ENCODE measurements around the gene MYO9B. TPM values are rescaled to one million over a fixed set of nuclear protein-coding genes. Genes with fewer than 3 reads are reported as not detected.
"Not testable (repeated sequence)": the region's sequence is repeated elsewhere in the genome, so short reads cannot be mapped to it uniquely, and the experiment has no call there.

MYO9B gene
- total and polyA plus RNA-seq, 10 donors: 70.5 to 329 (median 256) TPM

DNA sequence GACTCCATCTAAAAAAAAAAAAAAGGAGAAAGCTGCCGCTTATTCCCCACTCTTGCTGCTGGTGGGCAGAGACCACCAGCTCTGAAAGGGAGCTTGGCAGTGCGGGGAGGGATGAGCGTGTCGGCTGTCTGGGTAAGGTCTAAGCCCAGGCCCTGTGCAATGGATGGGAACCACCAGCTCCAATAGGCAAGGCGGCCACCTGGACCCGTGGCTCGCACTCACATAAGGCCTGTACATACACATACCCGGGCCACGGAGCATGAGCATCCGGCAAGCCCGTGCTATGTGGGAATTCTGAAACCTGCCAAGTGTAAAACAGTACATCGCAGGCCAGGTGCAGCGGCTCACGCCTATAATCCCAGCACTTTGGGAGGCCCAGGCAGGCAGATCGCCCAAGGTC lies 83.0 kb downstream of the MYO9B start:
- H3K4me1 ChIP-seq: peaks cover 0 to 16% (median 0%) of the 10 kb centered on the region in 6 donors
- DNase-seq: no peak
- intact Hi-C loops (cut with DNase I; ENCODE audit: low total_unique reads): no loop called here
- no peak overlapping the region for H3K27ac ChIP-seq
- H3K27me3 ChIP-seq (replicated peaks in 1 of 7): no peaks in the 10 kb centered on the region
- 88 to 98% (median 94%) methylated on average over 12 to 15 of the region's 15 CpGs for WGBS, 5 donors
- no peak overlapping the region for H3K4me3 ChIP-seq
- peaks cover 0 to 9% (median 2%) of the 10 kb centered on the region in 8 donors for H3K9me3 ChIP-seq
- H3K36me3 ChIP-seq: peaks cover 12 to 100% (median 99%) of the 10 kb centered on the region in 6 donors
- peak in 1 of 3 donors; percentile 54 for TF ChIP-seq POLR2AphosphoS5 (IDR thresholded peaks at IDR 0.05)
- TF ChIP-seq, protein P1, sequence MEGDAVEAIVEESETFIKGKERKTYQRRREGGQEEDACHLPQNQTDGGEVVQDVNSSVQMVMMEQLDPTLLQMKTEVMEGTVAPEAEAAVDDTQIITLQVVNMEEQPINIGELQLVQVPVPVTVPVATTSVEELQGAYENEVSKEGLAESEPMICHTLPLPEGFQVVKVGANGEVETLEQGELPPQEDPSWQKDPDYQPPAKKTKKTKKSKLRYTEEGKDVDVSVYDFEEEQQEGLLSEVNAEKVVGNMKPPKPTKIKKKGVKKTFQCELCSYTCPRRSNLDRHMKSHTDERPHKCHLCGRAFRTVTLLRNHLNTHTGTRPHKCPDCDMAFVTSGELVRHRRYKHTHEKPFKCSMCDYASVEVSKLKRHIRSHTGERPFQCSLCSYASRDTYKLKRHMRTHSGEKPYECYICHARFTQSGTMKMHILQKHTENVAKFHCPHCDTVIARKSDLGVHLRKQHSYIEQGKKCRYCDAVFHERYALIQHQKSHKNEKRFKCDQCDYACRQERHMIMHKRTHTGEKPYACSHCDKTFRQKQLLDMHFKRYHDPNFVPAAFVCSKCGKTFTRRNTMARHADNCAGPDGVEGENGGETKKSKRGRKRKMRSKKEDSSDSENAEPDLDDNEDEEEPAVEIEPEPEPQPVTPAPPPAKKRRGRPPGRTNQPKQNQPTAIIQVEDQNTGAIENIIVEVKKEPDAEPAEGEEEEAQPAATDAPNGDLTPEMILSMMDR (IDR thresholded peaks at IDR 0.05 in 8 of 11, conservative IDR thresholded peaks at IDR 0.05 in 3 of 11): no peak
- no peak for TF ChIP-seq POLR2A (IDR thresholded peaks at IDR 0.05)

DNA sequence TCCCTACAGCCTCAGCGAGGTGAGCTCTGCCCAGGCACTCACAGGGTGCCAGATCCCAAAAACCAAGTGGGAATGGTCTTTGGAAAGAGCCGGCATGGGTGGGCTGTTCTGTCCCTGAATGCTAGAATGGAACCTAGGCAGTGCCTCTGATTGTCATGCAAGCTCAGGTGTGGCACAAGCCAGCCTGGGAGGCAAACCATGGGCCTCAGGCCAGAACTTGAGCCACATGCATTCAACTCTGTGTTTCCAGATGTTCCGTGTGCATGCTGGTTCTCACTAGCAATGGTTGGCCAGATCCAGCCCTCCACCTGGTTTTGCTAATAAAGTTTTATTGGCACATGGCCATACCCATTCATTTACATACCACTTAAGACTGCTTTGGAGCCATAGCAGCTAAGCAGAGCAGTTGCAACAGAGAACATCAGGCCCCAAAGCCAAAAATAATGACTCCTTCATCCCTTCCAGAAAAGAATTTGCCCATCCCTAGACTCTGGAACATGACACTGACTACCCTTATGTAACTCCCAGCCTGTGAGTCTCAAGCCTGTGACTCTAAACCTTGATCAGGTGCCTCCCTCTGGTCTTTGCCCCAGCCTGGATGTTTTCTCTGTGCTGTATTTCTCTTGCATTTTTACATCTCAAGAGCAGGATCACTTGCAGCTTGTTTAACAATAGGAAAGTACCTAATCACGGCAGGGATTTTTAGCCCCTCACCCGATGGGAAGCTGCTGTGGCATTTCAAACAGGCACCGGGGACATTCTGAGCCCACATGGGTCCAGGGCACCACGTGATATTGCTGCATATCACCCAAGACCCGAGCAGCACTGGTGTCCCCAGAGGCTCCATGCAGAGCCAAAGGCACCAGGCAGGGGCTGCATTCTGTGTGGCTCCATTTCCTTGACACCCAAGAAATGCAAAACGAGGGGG lies 84.2 kb downstream of the MYO9B start:
- intact Hi-C loops (cut with DNase I; ENCODE audit: low total_unique reads): no loop called here
- Histone ChIP-seq H3K27me3 (replicated peaks in 1 of 7) (no peaks in the 10 kb centered on the region), H3K9me3 (peaks cover 0 to 10% (median 4%) of the 10 kb centered on the region in 8 donors), H3K36me3 (peaks cover 12 to 100% (median 99%) of the 10 kb centered on the region in 6 donors), H3K4me3 (no peak overlapping the region), H3K4me1 (peaks cover 0 to 16% (median 0%) of the 10 kb centered on the region in 6 donors), H3K27ac (peak overlapping the region in 1 of 8 donors; percentile 8)
- DNase-seq: no peak
- TF ChIP-seq POLR2AphosphoS5 (IDR thresholded peaks at IDR 0.05) (no peak), POLR2A (IDR thresholded peaks at IDR 0.05) (no peak)
- TF ChIP-seq, protein P1 (IDR thresholded peaks at IDR 0.05 in 8 of 11, conservative IDR thresholded peaks at IDR 0.05 in 3 of 11): no peak
- 75 to 92% (median 83%) methylated on average over 9 of the region's 9 CpGs for WGBS, 5 donors

- H3K4me3 ChIP-seq: no peak overlapping the region
- peaks cover 0 to 16% (median 0%) of the 10 kb centered on the region in 6 donors for H3K4me1 ChIP-seq
- peaks cover 12 to 100% (median 99%) of the 10 kb centered on the region in 6 donors for H3K36me3 ChIP-seq
- TF ChIP-seq POLR2AphosphoS5 (IDR thresholded peaks at IDR 0.05) (no peak), POLR2A (IDR thresholded peaks at IDR 0.05) (no peak)
- TF ChIP-seq, protein P1 (IDR thresholded peaks at IDR 0.05 in 8 of 11, conservative IDR thresholded peaks at IDR 0.05 in 3 of 11): no peak
- no peak for DNase-seq
- WGBS, 5 donors: 82 to 95% (median 92%) methylated on average over 17 to 18 of the region's 18 CpGs
- H3K27me3 ChIP-seq (replicated peaks in 1 of 7): no peaks in the 10 kb centered on the region
- peaks cover 0 to 10% (median 4%) of the 10 kb centered on the region in 8 donors for H3K9me3 ChIP-seq
- intact Hi-C loops (cut with DNase I; ENCODE audit: low total_unique reads): no loop called here
- H3K27ac ChIP-seq: no peak overlapping the region
These were observed 85.3 kb downstream of the MYO9B start for GRCh38 chr19:17160908-17161307.

DNA sequence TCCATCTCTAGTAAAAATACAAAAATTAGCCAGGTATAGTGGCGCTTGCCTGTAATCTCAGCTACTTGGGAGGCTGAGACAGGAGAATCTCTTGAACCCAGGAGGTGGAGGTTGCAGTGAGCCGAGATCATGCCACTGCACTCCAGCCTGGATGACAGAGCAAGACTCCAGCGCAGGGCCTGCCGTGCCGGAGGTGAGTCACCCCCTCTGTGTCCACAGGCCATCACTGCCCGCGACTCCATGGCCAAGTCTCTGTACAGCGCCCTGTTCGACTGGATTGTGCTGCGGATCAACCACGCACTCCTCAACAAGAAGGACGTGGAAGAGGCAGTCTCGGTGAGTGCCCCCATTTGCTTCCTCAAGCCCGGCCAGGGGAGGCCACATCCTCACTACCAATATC lies 86.6 kb downstream of the MYO9B start:
- intact Hi-C loops (cut with DNase I; ENCODE audit: low total_unique reads); H3K4me1 ChIP-seq; H3K27ac ChIP-seq; DNase-seq; H3K4me3 ChIP-seq; H3K27me3 ChIP-seq (replicated peaks in 1 of 7): not testable (repeated sequence)
- peak in 2 of 3 donors; percentile 7 to 59 for TF ChIP-seq POLR2AphosphoS5 (IDR thresholded peaks at IDR 0.05)
- Histone ChIP-seq H3K9me3 (peaks cover 0 to 10% (median 4%) of the 10 kb centered on the region in 8 donors), H3K36me3 (peaks cover 8 to 100% (median 98%) of the 10 kb centered on the region in 6 donors)
- 93 to 97% (median 96%) methylated on average over 9 to 14 of the region's 14 CpGs for WGBS, 5 donors

All from spleen (tissue), 11 donors.